Fibroblast of the conjunctiva (primary cell): Measurements from ENCODE around the gene SESN3.
"Not testable (repeated sequence)": the region's sequence is repeated elsewhere in the genome, so short reads cannot be mapped to it uniquely, and the experiment has no call there.

ENCODE experiments used
- DNase-seq: peaks from one replicate; pipeline ENCODE4 v3.0.0-alpha.2; 2010; ENCODE audit warnings: low read depth

The SESN3 gene

DNA sequence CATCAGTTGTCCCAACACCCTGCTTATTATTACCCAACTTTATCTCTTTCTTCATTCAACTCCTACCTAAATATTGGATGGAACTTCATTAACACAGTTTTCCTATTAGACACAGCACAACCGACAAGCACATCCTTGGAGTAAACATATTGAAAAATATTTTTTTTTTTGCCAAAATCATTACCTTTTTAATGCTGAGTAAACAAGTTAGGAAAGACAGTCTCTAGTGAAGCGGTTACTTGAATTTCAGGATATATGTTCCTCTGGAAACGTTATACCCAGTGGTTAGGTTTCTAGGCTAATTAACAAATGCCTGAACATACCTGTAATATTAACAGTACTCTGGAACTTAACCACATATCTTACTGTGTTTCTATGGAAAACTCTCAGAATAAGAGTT, 11.4 kb downstream of the SESN3 start:
- no peak for DNase-seq

- no peak for DNase-seq
Measured at GRCh38 chr11:95218149-95218548, 12.9 kb downstream of the SESN3 start.

DNA sequence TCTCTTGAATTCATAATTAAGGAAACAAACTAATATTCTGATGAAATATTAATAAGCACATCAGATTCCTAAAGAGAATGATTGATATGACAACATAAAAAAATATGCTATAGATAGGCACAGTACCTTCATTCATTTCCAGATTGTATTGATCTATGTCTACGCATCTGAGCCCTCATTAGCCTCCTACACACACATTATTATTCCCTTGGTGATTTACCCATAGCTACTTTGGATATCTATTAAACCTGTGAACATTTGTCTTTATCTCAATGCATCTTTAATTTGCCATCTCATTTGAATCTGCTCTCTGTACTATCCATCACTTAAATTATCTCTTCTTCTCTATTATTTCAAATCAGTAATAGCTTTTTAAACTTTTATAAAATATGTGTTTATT, 18.4 kb downstream of the SESN3 start:
- no peak for DNase-seq

- DNase-seq, result not testable (repeated sequence)
Measured at GRCh38 chr11:95209535-95209934, 21.5 kb downstream of the SESN3 start.

DNA sequence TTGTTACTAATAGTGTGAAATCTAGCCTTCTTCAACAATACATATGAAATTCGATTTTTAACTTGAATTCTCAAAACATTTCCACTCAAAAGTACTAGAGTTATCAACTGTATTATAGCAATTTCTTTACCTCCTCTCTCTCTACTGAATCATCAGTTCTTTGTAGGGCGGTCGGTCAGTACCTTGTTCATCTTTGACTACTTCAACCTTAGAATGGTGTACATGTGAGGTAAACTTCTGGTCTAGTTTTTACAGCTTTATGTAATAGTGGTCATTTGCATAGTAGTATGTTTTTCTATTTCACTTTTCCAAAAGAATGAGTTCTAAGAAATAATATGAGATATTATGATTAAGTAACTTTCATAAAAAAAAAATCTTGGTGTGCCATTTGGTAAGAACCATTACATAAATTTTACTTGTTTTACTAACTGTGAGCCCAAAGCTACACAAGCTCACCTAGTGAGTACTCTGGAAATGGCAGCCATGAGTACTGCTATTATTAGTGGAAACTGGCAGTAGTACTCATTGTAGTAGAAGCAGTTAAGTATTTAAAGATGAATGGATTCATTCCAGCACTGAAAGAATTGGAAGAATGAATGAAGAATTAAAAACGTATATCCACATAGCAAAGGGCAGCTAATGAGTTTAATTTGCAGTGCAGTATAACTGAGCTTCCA, 30.1 kb downstream of the SESN3 start:
- no peak for DNase-seq

- no peak for DNase-seq
Measured at GRCh38 chr11:95195831-95196230, 35.2 kb downstream of the SESN3 start.

DNA sequence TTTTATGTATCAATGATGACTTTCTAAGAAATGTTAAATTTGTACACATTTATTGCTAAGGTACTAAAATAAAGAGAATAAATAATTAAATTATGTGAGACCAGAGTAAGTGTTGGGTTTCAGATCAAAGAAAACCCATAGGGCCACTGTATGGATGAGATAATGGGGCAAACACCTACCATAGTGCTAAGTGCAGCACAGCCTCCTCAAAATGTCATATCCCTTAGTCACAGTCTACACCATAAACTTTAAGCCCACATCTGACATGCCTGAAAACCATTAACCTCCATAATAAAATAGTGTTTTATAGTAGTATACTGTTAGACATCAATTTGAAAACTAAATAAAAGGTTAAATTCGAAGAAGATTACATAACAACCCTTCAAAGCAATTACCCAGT, 37.5 kb downstream of the SESN3 start:
- DNase-seq, result no peak

- no peak for DNase-seq
Measured at GRCh38 chr11:95192717-95193116, 38.3 kb downstream of the SESN3 start.

GRCh38 chr11:95187723-95188122, 43.3 kb downstream of the SESN3 start:
- no peak for DNase-seq

- no peak for DNase-seq
Measured at GRCh38 chr11:95182397-95182796, 48.6 kb downstream of the SESN3 start.

DNA sequence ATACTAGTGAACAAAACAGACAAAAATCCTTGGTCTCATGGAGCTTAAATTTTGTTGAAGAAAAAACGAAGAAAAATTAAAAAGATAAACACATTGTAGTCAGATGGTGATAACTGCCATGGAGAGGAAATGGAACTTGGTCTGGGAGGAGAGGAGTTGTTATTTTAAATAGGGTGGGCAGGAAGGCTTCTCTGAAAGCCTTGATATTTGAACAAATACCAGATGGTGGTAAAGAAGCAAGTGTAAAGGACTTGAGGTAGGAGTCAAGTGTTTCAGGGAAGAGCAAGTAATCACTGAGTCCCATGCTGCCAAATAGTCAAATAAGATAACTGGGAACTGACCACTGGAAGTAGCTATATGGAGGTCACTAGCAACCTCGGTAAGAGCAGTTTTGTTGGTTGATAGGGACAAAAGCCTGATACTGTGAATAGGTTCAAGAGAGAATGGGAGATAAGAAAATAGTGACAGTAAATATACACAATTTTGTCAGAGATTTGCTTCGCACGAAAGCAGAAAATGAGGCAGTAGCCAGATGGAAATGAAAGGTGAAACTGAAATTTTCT, 55.1 kb downstream of the SESN3 start:
- no peak for DNase-seq

DNA sequence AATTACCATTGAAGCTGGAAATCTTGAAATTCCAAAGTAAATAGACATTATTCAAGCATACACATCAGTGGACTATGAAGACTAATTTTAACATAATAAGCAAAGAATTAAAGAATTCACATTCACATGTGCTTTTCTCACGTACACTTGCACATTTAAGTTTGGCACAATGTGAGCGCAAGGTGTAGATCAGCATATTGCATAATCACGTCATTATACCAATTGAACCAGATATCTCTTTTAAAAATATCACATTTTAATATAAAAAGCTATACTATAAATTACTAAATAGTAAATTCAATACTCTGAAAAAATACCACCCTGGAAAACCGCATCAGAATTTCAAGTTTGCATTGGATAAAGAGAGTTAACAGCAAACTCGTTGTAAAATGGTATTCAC, 60.7 kb downstream of the SESN3 start:
- DNase-seq, result no peak

GRCh38 chr11:95166781-95167180, 64.2 kb downstream of the SESN3 start:
- DNase-seq, result no peak

DNA sequence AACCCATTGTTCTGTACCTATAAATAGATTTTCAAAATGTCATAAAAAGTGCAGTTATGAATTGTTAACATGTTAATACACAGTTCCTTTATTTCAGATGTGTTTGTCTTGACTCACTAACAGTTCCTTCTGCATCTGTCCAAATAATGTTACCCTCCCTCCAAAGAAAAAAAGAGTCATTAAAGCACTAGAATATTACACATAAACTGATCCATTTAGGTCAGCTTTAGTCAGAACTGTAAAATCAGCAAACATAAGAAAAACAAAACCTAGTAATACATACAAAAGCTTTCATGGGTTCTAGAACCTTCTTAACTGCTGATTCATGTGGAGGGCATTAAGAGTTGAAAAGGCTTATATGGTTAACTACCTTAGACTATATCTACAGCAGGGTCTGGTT, 65.4 kb downstream of the SESN3 start:
- DNase-seq, result no peak

DNA sequence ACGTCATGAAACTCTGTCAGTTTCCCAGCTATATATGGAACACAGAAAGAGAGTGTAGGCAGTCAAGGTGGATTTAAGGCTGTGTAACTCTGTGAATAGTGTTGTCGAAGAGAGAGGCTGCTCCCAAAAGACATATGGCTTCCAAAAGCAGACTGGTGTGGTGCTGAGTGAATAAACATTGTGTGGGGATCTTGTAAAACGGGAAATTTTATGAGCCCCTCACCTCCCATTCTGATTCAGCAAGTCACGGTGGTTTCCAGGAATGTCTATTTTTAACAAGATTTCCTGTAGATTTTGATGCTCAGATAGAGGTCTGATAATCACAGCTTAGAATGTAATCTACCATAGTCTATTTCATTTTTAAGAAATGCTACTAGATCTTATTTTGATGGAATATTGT, 67.9 kb downstream of the SESN3 start:
- DNase-seq, result no peak

DNA sequence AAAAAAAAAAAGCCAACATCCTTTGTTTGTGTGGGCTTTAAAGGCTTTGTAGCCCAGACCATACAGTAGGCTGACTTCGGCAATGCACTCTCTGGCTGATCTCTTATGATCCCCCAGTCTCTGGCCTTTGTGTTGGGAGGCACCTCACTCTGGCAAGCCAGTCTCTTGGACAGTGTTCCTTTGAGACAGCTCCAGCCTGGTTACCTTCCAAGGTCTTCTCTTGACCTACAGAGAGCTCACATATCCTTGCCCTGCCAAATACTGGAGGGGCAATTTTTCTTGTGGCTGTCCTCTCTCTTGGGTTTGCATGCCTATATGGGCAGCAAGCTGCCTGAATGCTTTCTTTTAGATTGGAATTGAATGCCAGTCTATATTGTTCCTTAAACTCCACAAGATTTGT, 69.8 kb downstream of the SESN3 start:
- no peak for DNase-seq

DNA sequence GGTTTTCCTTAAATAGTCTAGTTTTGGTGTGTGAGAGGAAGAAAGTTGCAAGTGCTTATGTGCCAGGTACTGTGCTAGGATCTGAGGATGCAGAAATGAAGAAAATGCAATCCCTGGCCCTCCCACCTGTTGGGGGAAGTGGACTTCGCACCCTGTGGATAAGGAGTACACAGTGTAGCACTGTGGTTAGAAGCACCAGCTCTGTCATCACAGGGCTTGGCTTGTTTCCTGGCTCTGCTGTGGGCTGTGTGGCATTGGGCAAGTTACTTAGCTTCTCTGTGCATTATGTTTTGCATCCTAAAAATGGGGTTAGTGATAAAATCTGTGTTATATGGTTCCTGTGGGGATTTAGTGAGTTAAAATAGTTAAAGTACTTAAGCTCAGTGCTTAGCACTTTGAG, 73.2 kb downstream of the SESN3 start:
- no peak for DNase-seq

DNA sequence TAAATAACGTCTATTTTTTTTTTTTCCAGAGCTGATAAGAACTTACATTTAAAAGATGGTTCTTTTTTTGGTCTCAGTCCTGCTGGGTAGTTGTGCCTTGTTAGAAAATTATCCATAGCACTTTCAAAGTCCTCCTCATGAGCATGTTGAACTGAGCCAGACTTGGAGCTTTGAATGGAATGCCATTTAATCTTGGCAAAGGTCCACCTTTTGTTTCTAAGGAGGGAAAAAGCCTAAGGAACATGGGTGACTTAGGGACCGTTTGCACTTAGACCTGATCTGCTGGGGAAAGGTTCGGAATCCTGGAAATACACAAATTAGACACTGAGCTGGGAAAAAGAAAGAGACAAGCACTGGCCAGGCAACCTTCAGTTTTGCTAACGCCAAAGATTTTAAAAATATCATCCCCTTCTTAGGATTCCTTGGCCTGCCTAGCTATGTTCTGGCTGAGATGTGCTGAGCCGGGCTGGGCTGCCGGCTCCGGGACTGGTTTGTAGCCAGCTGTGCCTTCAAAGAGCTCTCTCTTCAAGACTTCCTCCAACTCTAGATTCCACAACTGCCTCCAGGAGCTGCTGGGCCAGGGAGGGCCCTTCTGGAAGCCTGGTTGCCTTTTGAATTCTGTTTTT, 74.0 kb downstream of the SESN3 start:
- DNase-seq, result no peak

DNA sequence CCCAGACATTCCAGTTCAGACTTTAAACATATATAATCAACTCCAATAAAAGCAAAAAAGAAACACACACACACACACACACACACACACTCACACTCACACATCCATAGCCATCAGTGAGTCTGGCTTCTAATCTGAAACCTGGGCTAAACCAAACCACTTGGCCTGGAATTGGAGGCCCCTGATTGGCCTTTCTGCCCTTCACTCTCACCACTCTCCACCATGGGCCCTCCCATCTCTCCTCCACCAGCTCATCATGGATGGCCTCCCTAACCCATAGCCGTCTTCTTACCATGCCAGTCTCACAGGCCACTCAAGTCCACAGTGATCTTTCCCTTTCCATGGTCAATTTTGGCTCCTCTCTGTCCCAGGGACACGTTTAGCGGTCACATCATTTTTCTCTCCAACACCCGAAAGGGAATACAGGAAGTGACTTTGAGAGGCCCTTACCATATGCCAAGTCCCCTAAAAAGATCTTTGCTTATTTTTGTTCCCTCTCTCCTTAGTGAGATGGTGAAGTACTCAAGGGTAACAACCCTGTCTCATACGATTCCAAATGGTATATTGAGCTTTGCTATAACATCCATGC, 74.8 kb downstream of the SESN3 start:
- DNase-seq, result no peak

DNA sequence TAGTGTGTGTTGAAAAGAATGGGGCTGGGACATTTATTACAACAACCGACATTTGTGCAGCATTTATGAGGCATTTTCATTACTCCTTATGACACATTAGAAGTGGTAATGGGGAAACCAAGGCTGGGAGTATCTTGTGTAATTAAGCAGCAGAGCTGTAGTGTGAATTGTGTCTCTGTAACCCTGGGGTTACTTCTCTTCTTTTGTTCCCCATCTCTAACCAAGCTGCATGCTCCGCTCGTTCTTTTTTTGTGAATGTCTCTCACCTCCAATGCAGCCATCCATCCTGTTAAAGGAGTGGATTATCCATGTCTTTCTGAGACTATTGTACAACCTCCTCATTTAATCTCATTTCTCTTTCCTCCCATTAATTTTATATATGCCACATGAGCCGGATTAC, 75.6 kb downstream of the SESN3 start:
- DNase-seq, result no peak

DNA sequence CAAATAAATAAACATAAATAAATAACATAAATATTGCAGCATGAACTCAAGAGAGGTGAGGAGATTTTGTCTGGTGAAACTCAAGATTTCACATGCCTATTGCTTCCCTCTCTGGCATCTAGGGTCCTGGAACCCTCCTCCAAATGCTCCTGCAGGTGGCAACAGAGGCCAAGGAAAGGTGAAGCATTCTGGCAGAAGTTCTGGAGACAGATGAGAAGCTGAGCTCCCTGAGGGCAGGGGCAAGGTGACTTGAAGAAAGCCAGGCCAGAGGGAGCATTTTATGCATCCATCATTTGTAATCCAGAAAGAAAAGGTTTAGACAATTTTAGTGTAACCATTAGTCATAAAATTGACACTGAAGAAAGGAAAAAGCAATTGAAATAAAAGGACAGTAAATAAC, 76.5 kb downstream of the SESN3 start:
- DNase-seq, result no peak

DNA sequence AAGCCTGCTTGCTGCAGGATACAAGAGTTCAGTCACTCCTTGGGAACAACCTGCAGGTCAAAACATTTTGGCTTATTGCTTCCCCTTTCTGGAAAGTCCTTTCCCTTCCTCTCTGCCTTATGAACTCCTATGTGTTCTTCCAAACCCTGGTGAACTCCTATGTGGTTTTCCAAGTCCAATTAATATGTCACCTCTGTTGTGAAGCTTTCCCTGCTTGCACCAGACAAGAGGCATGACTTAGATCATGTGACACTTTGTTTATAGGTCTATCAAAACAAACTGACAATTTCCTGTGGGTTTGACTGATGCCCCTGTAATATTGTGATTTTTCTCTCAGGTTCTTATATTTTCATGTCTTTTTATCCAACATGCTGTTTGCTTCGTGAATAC, 77.2 kb downstream of the SESN3 start:
- DNase-seq, result no peak
